Ishikawa (cell line): Measurements from ENCODE around the gene PTPRD.

Source experiments
- CEBPB ChIP-seq: IDR thresholded peaks from 2 replicates; pipeline ENCODE4 v1.6.1; 2012
- CREB1 ChIP-seq: IDR thresholded peaks from 2 replicates; pipeline ENCODE4 v1.6.1; 2012; ENCODE audit warnings: low read depth
- EGR1 ChIP-seq: IDR thresholded peaks from 2 replicates; pipeline ENCODE4 v1.6.1; 2012
- EP300 ChIP-seq: IDR thresholded peaks from 2 replicates; pipeline ENCODE4 v1.6.1; 2012; ENCODE audit warnings: borderline replicate concordance
- FOXM1 ChIP-seq: IDR thresholded peaks from 2 replicates; pipeline ENCODE4 v1.6.1; 2012; ENCODE audit warnings: low read depth, borderline replicate concordance
- NFIC ChIP-seq: IDR thresholded peaks from 2 replicates; pipeline ENCODE4 v1.6.1; 2012
- RAD21 ChIP-seq: IDR thresholded peaks from 2 replicates; pipeline ENCODE4 v1.6.1; 2012; ENCODE audit warnings: low read depth
- TAF1 ChIP-seq: IDR thresholded peaks from 2 replicates; pipeline ENCODE4 v1.6.1; 2012; ENCODE audit warnings: low read depth, mild to moderate bottlenecking
- TCF12 ChIP-seq: IDR thresholded peaks from 2 replicates; pipeline ENCODE4 v1.6.1; 2012; ENCODE audit warnings: low read depth
- TEAD4 ChIP-seq: IDR thresholded peaks from 2 replicates; pipeline ENCODE4 v1.6.1; 2012
- YY1 ChIP-seq: IDR thresholded peaks from 2 replicates; pipeline ENCODE4 v1.6.1; 2012; ENCODE audit warnings: low read depth
- ZBTB7A ChIP-seq: IDR thresholded peaks from 2 replicates; pipeline ENCODE4 v1.6.1; 2012; ENCODE audit warnings: low read depth
- TF ChIP-seq, protein P1 (sequence below): IDR thresholded peaks from 2 replicates; pipeline ENCODE4 v1.6.1; 2012; ENCODE audit warnings: low read depth, mild to moderate bottlenecking
- TF ChIP-seq, protein P2 (sequence below): IDR thresholded peaks from 2 replicates; pipeline ENCODE4 v1.6.1; 2012
- TF ChIP-seq, protein P3 (sequence below): IDR thresholded peaks from 2 replicates; pipeline ENCODE4 v1.6.1; 2012

Gene PTPRD

DNA sequence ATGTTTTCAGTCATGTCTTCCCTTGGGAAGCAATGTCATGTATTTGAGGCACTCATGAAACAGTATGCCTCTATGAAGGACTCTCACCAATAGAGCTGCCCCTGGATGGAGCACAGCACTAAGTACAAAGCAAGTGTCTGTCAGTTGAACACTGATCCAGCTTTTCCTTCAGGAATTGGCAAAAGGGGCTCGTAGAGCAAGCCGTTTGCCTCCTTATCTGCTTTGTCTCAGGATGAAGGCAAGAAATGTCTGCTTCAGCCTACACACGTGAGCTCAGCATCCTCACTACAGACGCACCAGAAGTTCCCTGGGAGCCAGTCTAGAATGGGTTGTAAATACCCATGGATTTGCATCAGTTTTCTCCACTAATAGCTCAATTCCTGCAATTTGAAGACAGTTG is 2070.3 kb downstream of the PTPRD start:
- TF ChIP-seq CEBPB = no peak
- no peak for TF ChIP-seq RAD21

DNA sequence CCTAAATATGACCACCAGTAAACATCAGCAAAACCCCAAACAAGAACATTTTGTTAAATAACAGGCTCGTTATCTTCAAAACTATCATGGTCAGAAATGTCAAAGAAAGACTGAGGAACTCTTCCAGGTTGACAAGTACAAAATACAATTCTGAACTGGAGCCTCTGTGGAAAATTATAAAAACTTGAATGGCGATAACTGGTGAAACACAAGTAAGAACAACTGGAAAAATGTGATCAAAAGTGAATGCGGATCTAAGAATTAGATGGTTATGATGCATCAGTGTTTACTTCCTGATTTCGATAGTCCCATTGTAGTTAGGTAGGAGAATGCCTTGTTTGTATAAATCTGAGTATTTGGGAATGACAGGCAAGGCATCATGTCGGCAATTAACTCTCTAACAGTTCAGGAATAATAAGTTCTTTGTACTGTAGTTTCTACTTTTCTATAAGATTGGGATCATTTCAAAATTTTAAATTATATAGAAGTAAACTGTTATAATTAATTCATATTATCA is 2073.1 kb downstream of the PTPRD start:
- TF ChIP-seq, protein P1, sequence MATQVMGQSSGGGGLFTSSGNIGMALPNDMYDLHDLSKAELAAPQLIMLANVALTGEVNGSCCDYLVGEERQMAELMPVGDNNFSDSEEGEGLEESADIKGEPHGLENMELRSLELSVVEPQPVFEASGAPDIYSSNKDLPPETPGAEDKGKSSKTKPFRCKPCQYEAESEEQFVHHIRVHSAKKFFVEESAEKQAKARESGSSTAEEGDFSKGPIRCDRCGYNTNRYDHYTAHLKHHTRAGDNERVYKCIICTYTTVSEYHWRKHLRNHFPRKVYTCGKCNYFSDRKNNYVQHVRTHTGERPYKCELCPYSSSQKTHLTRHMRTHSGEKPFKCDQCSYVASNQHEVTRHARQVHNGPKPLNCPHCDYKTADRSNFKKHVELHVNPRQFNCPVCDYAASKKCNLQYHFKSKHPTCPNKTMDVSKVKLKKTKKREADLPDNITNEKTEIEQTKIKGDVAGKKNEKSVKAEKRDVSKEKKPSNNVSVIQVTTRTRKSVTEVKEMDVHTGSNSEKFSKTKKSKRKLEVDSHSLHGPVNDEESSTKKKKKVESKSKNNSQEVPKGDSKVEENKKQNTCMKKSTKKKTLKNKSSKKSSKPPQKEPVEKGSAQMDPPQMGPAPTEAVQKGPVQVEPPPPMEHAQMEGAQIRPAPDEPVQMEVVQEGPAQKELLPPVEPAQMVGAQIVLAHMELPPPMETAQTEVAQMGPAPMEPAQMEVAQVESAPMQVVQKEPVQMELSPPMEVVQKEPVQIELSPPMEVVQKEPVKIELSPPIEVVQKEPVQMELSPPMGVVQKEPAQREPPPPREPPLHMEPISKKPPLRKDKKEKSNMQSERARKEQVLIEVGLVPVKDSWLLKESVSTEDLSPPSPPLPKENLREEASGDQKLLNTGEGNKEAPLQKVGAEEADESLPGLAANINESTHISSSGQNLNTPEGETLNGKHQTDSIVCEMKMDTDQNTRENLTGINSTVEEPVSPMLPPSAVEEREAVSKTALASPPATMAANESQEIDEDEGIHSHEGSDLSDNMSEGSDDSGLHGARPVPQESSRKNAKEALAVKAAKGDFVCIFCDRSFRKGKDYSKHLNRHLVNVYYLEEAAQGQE = no peak
- TF ChIP-seq CEBPB (no peak), TCF12 (no peak), ZBTB7A (no peak), EP300 (no peak), TEAD4 (no peak), RAD21 (no peak), YY1 (no peak), CREB1 (no peak), FOXM1 (no peak), EGR1 (no peak), NFIC (no peak), TAF1 (no peak)
- TF ChIP-seq, protein P2, sequence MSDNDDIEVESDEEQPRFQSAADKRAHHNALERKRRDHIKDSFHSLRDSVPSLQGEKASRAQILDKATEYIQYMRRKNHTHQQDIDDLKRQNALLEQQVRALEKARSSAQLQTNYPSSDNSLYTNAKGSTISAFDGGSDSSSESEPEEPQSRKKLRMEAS = no peak
- TF ChIP-seq, protein P3, sequence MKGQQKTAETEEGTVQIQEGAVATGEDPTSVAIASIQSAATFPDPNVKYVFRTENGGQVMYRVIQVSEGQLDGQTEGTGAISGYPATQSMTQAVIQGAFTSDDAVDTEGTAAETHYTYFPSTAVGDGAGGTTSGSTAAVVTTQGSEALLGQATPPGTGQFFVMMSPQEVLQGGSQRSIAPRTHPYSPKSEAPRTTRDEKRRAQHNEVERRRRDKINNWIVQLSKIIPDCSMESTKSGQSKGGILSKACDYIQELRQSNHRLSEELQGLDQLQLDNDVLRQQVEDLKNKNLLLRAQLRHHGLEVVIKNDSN = no peak

DNA sequence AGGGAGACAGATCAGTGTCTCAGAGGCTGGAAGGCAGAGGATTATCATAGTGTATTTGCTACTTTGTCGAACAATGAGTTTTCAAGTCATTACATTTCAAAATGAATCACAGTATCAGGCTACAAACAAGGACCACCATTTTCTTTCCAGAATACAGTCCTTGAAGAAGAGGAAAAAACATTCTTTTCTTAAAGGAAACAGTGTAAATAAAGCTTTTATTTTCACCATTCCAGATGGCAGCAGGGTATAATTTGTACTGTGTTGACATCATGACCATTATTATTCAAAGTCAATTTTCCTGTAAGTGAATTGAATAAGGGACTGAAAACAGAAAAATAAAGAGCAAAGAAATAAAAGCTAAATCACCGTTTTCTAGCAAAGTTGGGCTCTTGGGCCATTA is 2076.0 kb downstream of the PTPRD start:
- no peak for TF ChIP-seq EGR1
- TF ChIP-seq, protein P2 = no peak
- TF ChIP-seq CEBPB = no peak

DNA sequence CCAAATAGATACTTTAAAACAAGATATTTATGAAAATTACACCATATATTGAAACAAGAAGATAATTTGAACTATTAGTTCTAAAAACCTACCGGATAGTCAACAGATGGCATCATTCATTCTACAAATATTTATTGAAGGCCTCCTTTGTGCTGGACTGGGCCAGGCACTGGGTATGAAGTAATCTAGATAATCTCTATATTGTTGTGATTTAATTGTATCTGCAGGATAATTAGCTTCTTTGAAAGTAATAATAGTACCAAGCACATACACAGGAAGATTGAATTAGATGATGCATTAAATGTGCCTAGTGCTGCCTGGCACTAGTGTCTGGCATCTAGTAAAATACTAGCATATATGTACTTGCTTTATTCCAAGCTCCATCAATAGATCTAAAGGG is 2078.0 kb downstream of the PTPRD start:
- TF ChIP-seq NFIC (no peak), EP300 (no peak), EGR1 (no peak), FOXM1 (no peak), TCF12 (no peak), CREB1 (no peak), RAD21 (no peak), YY1 (no peak), TAF1 (no peak), TEAD4 (no peak), ZBTB7A (no peak), CEBPB (no peak)
- TF ChIP-seq, protein P2 = no peak
- TF ChIP-seq, protein P3 = no peak
- TF ChIP-seq, protein P1 = no peak

DNA sequence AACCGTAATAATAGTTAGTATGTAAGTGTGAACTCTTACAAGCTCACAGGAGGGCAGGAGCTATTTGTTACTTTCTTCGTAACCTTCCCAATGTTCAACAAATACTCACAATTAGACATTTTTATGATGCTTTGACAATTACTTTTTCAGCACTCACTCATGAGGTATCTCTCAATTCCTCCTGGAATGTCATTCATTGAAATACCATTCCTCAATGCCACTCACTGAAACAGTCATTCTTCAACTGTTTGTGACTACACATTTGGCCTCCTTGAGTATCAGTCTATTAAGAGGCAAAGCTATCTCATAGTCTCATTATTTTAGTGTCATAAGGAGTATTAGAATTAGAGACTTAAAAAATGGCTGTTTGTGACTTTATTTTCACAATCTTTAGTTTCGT is 2079.1 kb downstream of the PTPRD start:
- TF ChIP-seq TAF1 (no peak), TCF12 (no peak), RAD21 (no peak), TEAD4 (no peak), FOXM1 (no peak), ZBTB7A (no peak), NFIC (no peak), YY1 (no peak), CREB1 (no peak), EGR1 (no peak), CEBPB (no peak), EP300 (no peak)
- TF ChIP-seq, protein P2 = no peak
- TF ChIP-seq, protein P1 = no peak
- TF ChIP-seq, protein P3 = no peak
